ENCODE data around the gene SLC31A2.

The SLC31A2 gene

GRCh38 chr9:113184539-113184938 is 33.7 kb downstream of the SLC31A2 start:
- TF ChIP-seq EZH2phosphoT487 (IDR thresholded peaks at IDR 0.05; ENCODE audit: borderline replicate concordance, low read length) = no peak
- TF ChIP-seq, protein P1, sequence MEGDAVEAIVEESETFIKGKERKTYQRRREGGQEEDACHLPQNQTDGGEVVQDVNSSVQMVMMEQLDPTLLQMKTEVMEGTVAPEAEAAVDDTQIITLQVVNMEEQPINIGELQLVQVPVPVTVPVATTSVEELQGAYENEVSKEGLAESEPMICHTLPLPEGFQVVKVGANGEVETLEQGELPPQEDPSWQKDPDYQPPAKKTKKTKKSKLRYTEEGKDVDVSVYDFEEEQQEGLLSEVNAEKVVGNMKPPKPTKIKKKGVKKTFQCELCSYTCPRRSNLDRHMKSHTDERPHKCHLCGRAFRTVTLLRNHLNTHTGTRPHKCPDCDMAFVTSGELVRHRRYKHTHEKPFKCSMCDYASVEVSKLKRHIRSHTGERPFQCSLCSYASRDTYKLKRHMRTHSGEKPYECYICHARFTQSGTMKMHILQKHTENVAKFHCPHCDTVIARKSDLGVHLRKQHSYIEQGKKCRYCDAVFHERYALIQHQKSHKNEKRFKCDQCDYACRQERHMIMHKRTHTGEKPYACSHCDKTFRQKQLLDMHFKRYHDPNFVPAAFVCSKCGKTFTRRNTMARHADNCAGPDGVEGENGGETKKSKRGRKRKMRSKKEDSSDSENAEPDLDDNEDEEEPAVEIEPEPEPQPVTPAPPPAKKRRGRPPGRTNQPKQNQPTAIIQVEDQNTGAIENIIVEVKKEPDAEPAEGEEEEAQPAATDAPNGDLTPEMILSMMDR (IDR thresholded peaks at IDR 0.05; ENCODE audit: low read depth, low read length, poor library complexity, severe bottlenecking) = no peak
- H4K20me1 ChIP-seq (ENCODE audit: control insufficient read depth, insufficient read depth, low read depth, low read length) = no peaks in the 10 kb centered on the region; the same call in 1 of the 2 replicates
- H3K4me1 ChIP-seq (ENCODE audit: control insufficient read depth, low read length) = peaks cover 18% of the 10 kb centered on the region
- H3K9me3 ChIP-seq (ENCODE audit: control insufficient read depth, insufficient read depth, low read length) = no peaks in the 10 kb centered on the region
- no peak overlapping the region for H3K4me2 ChIP-seq (ENCODE audit: low read length)
- no peaks in the 10 kb centered on the region for H3K27me3 ChIP-seq (ENCODE audit: control insufficient read depth, low read length)
- H3F3A ChIP-seq (ENCODE audit: control insufficient read depth, insufficient read depth) = no peaks in the 10 kb centered on the region; the same call in 1 of the 2 replicates
- H3K4me3 ChIP-seq (ENCODE audit: low read length) = no peak overlapping the region
- no peaks in the 10 kb centered on the region for H3K9me2 ChIP-seq (replicated peaks; ENCODE audit: control insufficient read depth, low read length)
- H3K79me2 ChIP-seq (ENCODE audit: control insufficient read depth, low read length) = no peaks in the 10 kb centered on the region
- no peak overlapping the region for H3K27ac ChIP-seq (ENCODE audit: low read depth, low read length)
- peaks cover 94% of the 10 kb centered on the region for H3K36me3 ChIP-seq (ENCODE audit: control insufficient read depth, low read length)

GRCh38 chr9:113185271-113185670 is 34.5 kb downstream of the SLC31A2 start:
- Histone ChIP-seq H3K79me2 (ENCODE audit: control insufficient read depth, low read length) (no peaks in the 10 kb centered on the region), H3K4me1 (ENCODE audit: control insufficient read depth, low read length) (peaks cover 18% of the 10 kb centered on the region), H3K9me2 (replicated peaks; ENCODE audit: control insufficient read depth, low read length) (no peaks in the 10 kb centered on the region), H3K27ac (ENCODE audit: low read depth, low read length) (no peak overlapping the region), H3K9me3 (ENCODE audit: control insufficient read depth, insufficient read depth, low read length) (no peaks in the 10 kb centered on the region), H4K20me1 (ENCODE audit: control insufficient read depth, insufficient read depth, low read depth, low read length) (no peaks in the 10 kb centered on the region; the same call in 1 of the 2 replicates), H3K27me3 (ENCODE audit: control insufficient read depth, low read length) (no peaks in the 10 kb centered on the region), H3F3A (ENCODE audit: control insufficient read depth, insufficient read depth) (no peaks in the 10 kb centered on the region; the same call in 1 of the 2 replicates), H3K4me2 (ENCODE audit: low read length) (no peak overlapping the region), H3K36me3 (ENCODE audit: control insufficient read depth, low read length) (peaks cover 94% of the 10 kb centered on the region), H3K4me3 (ENCODE audit: low read length) (no peak overlapping the region)
- TF ChIP-seq, protein P1 (IDR thresholded peaks at IDR 0.05; ENCODE audit: low read depth, low read length, poor library complexity, severe bottlenecking) = no peak
- TF ChIP-seq EZH2phosphoT487 (IDR thresholded peaks at IDR 0.05; ENCODE audit: borderline replicate concordance, low read length) = no peak

- H3K4me2 ChIP-seq (ENCODE audit: low read length) = no peak overlapping the region
- no peaks in the 10 kb centered on the region for H3K79me2 ChIP-seq (ENCODE audit: control insufficient read depth, low read length)
- H3K36me3 ChIP-seq (ENCODE audit: control insufficient read depth, low read length) = peaks cover 91% of the 10 kb centered on the region
- H3K9me2 ChIP-seq (replicated peaks; ENCODE audit: control insufficient read depth, low read length) = no peaks in the 10 kb centered on the region
- H4K20me1 ChIP-seq (ENCODE audit: control insufficient read depth, insufficient read depth, low read depth, low read length) = no peaks in the 10 kb centered on the region; the same call in 1 of the 2 replicates
- H3K27me3 ChIP-seq (ENCODE audit: control insufficient read depth, low read length) = no peaks in the 10 kb centered on the region
- peaks cover 17% of the 10 kb centered on the region for H3K4me1 ChIP-seq (ENCODE audit: control insufficient read depth, low read length)
- H3F3A ChIP-seq (ENCODE audit: control insufficient read depth, insufficient read depth) = no peaks in the 10 kb centered on the region; the same call in 1 of the 2 replicates
- H3K9me3 ChIP-seq (ENCODE audit: control insufficient read depth, insufficient read depth, low read length) = no peaks in the 10 kb centered on the region
- H3K4me3 ChIP-seq (ENCODE audit: low read length) = no peak overlapping the region
- H3K27ac ChIP-seq (ENCODE audit: low read depth, low read length) = no peak overlapping the region
- TF ChIP-seq, protein P1 (IDR thresholded peaks at IDR 0.05; ENCODE audit: low read depth, low read length, poor library complexity, severe bottlenecking) = no peak
- TF ChIP-seq EZH2phosphoT487 (IDR thresholded peaks at IDR 0.05; ENCODE audit: borderline replicate concordance, low read length) = no peak
Measured at GRCh38 chr9:113186137-113186755, 35.4 kb downstream of the SLC31A2 start.
